ENCODE data around the gene DDX31. TPM values are rescaled to one million over a fixed set of nuclear protein-coding genes. Genes with fewer than 3 reads are reported as not detected.

DDX31 gene
- total and polyA plus RNA-seq, 9 donors = 8.3 to 13.2 (median 9.0) TPM

DNA sequence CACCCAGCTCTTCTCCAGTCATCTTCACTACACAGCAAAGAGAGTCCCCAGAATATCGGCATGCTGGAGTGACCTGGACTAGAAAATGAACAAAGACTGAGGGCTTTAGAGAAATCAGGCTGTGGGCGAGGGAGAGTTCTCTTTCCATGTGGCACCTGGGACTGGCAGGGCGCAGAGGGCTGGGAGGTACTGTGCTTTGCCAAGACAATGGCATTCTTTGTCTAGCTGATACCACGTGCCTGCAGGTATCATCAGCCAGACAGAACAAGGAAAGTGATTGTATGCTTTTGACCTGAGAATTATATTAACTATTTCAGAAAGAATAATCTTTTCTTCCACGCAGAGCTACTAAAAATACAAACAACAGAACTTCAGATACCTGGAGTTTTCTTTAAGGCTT, 30.5 kb downstream of the DDX31 start:
- no CpG with 5 or more reads among the region's 5 CpGs for WGBS (ENCODE audit: insufficient coverage)
- Histone ChIP-seq H3K4me3 (ENCODE audit: low read length) (no peak overlapping the region), H3K4me1 (ENCODE audit: control insufficient read depth, insufficient read depth, low read length) (no peaks in the 10 kb centered on the region), H3K36me3 (ENCODE audit: control insufficient read depth, insufficient read depth, low read length) (peaks cover 61% of the 10 kb centered on the region), H3K27ac (ENCODE audit: low read length) (no peak overlapping the region), H3K9me3 (replicated peaks; ENCODE audit: control insufficient read depth, low read depth, low read length) (no peaks in the 10 kb centered on the region), H3K27me3 (ENCODE audit: control insufficient read depth, insufficient read depth, low read length) (no peaks in the 10 kb centered on the region)
- no peak for DNase-seq

DNA sequence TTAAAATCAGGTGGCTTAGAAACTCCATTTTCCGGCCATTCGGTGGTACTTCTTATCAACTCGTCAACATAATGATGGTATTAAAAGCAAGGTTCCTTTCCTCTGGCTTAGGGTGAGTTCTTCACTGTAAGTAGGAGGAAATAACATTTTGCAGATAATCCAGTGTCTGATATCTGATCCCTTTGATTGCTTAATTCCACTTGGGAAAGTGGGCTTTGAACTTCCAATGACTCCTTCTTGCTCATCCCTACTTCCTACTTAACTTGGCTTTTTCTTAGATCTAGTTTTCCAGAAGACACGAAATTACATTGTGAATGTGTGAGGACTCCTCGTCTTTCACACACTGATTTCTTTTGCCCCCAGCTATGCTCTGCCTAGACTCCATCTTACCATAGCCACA, 31.5 kb downstream of the DDX31 start:
- Histone ChIP-seq H3K4me1 (ENCODE audit: control insufficient read depth, insufficient read depth, low read length) (no peaks in the 10 kb centered on the region), H3K9me3 (replicated peaks; ENCODE audit: control insufficient read depth, low read depth, low read length) (no peaks in the 10 kb centered on the region), H3K27me3 (ENCODE audit: control insufficient read depth, insufficient read depth, low read length) (no peaks in the 10 kb centered on the region), H3K4me3 (ENCODE audit: low read length) (no peak overlapping the region), H3K27ac (ENCODE audit: low read length) (no peak overlapping the region), H3K36me3 (ENCODE audit: control insufficient read depth, insufficient read depth, low read length) (peaks cover 55% of the 10 kb centered on the region)
- no CpG with 5 or more reads among the region's 5 CpGs for WGBS (ENCODE audit: insufficient coverage)
- DNase-seq = no peak

DNA sequence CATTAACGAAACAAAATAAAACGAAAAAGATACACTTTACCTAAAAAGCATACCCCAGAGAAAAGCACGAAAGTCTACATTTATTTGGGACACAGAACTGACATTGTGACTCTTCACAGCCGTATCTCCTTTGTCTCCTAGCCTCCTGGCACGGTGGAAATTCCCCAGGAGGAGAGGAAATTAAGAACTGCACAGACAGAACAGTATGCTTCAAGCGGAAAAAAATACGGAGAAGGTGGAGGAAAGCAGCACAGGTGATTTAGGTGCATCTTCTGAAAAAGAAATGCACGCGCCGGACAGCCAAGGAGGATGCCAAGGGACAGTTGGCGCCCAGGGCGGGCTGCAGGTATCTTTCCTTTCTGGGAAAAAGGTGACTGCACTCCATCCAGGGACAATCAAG, 32.0 kb downstream of the DDX31 start:
- no peak for DNase-seq
- Histone ChIP-seq H3K4me1 (ENCODE audit: control insufficient read depth, insufficient read depth, low read length) (no peaks in the 10 kb centered on the region), H3K36me3 (ENCODE audit: control insufficient read depth, insufficient read depth, low read length) (peaks cover 51% of the 10 kb centered on the region), H3K27me3 (ENCODE audit: control insufficient read depth, insufficient read depth, low read length) (no peaks in the 10 kb centered on the region), H3K9me3 (replicated peaks; ENCODE audit: control insufficient read depth, low read depth, low read length) (no peaks in the 10 kb centered on the region), H3K4me3 (ENCODE audit: low read length) (no peak overlapping the region), H3K27ac (ENCODE audit: low read length) (no peak overlapping the region)
- 87% methylated on average over 11 of the region's 12 CpGs for WGBS (ENCODE audit: insufficient coverage)

DNA sequence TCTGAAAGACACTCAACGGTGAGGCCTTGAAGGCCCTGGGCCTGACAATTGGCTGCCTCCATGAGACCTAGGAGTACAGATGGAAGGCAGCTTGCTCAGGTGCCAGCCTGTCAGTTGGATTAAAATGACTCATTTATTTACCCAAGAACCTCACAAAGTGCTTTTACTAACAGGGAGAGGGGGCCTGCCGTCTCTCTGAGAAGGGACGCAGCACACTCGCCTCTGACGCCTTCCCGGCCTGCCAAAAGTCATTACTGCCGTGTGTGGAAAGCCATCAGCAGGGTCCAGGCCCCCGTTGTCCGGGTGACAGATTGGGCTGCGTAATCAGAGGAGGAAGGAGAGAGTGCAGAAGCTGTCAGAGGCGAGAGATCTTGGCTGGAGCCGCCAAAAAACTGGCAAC, 32.4 kb downstream of the DDX31 start:
- Histone ChIP-seq H3K4me3 (ENCODE audit: low read length) (no peak overlapping the region), H3K27me3 (ENCODE audit: control insufficient read depth, insufficient read depth, low read length) (no peaks in the 10 kb centered on the region), H3K27ac (ENCODE audit: low read length) (no peak overlapping the region), H3K9me3 (replicated peaks; ENCODE audit: control insufficient read depth, low read depth, low read length) (no peaks in the 10 kb centered on the region), H3K36me3 (ENCODE audit: control insufficient read depth, insufficient read depth, low read length) (peaks cover 51% of the 10 kb centered on the region), H3K4me1 (ENCODE audit: control insufficient read depth, insufficient read depth, low read length) (no peaks in the 10 kb centered on the region)
- WGBS (ENCODE audit: insufficient coverage) = 59% methylated on average over 11 of the region's 12 CpGs
- no peak for DNase-seq

DNA sequence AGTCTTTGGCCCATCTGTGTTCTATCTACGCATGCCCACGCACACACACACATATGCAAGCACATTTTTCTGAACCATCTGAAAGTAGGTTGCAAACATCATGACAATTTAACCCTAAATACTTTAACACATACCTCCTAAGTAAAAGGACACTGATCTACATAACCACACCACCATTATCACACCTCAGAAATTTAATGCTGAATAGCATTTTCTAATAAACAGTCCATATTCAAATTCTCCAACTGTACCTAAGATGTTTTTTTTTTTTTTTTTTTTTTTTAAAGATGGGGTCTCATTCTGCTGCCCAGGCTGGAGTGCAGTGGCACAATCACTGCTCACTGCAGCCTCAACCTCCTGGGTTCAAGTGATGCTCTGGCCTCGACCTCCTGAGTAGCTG, 35.5 kb downstream of the DDX31 start:
- WGBS (ENCODE audit: insufficient coverage) = 95% methylated on average over 3 of the region's 3 CpGs
- no peak overlapping the region for H3K4me3 ChIP-seq (ENCODE audit: low read length)
- no peaks in the 10 kb centered on the region for H3K4me1 ChIP-seq (ENCODE audit: control insufficient read depth, insufficient read depth, low read length)
- no peaks in the 10 kb centered on the region for H3K27me3 ChIP-seq (ENCODE audit: control insufficient read depth, insufficient read depth, low read length)
- peaks cover 50% of the 10 kb centered on the region for H3K36me3 ChIP-seq (ENCODE audit: control insufficient read depth, insufficient read depth, low read length)
- no peak for DNase-seq
- H3K27ac ChIP-seq (ENCODE audit: low read length) = no peak overlapping the region
- H3K9me3 ChIP-seq (replicated peaks; ENCODE audit: control insufficient read depth, low read depth, low read length) = no peaks in the 10 kb centered on the region

DNA sequence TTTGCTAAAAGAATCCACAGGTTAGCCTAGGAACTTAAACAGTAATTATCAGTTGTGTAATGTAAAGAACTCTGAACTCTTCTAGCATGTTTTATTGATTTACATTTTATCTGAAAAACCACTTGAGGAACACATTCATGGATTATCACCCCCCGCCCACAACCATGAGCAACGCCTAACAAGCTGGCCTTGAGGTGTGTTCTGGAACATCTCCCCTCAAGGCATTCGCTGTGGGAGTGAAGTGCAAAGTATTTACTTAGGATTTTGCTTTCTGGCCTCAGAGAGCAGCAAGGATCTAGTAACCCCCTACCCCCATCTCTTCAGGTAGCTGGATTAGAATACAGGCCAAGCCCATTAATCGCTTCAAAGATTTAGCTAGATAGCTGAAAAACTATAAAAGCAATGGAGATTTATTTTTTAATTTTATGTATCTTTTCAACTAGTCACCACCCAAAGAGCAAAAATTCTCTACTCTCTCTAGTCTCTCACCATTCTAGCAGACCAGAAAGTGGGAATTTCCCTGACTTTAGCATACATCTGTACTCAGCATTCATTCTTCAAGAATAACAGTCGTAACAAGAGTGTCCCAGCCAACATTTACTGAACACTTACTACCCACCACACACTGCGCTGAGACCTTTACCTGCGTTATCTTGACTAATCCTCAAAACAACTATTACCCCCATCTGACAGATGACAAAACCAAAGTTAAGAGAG, 37.2 kb downstream of the DDX31 start:
- no peak for DNase-seq

DNA sequence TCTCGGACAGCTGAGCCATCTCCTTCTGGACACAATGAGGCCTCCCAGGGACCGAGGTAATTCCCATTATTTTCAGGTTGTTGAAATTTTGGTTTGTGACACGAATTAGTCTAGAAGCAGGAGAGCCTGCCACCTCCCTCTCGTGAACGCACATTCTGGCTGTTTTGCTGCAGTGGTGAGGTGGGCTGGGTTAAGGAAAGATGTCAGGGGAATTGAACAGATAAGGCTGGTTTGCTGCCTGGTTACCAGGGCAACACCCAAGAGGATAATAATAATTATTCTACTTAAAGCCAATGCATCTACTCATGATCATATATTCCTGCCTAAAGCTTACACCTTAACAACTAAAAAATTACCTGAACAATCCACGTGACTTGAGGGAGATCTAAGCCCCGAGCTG, 38.1 kb downstream of the DDX31 start:
- H3K4me3 ChIP-seq (ENCODE audit: low read length) = no peak overlapping the region
- no peaks in the 10 kb centered on the region for H3K9me3 ChIP-seq (replicated peaks; ENCODE audit: control insufficient read depth, low read depth, low read length)
- H3K4me1 ChIP-seq (ENCODE audit: control insufficient read depth, insufficient read depth, low read length) = no peaks in the 10 kb centered on the region
- H3K27ac ChIP-seq (ENCODE audit: low read length) = no peak overlapping the region
- peaks cover 45% of the 10 kb centered on the region for H3K36me3 ChIP-seq (ENCODE audit: control insufficient read depth, insufficient read depth, low read length)
- 90% methylated on average over 5 of the region's 7 CpGs for WGBS (ENCODE audit: insufficient coverage)
- no peak for DNase-seq
- H3K27me3 ChIP-seq (ENCODE audit: control insufficient read depth, insufficient read depth, low read length) = no peaks in the 10 kb centered on the region

More for the DNA sequence above, 37.2 kb downstream of the DDX31 start:
- no peaks in the 10 kb centered on the region for H3K27me3 ChIP-seq (ENCODE audit: control insufficient read depth, insufficient read depth, low read length)
- WGBS (ENCODE audit: insufficient coverage) = 88% methylated on average over 1 of the region's 7 CpGs
- no peak overlapping the region for H3K4me3 ChIP-seq (ENCODE audit: low read length)
- peaks cover 47% of the 10 kb centered on the region for H3K36me3 ChIP-seq (ENCODE audit: control insufficient read depth, insufficient read depth, low read length)
- H3K9me3 ChIP-seq (replicated peaks; ENCODE audit: control insufficient read depth, low read depth, low read length) = no peaks in the 10 kb centered on the region
- H3K27ac ChIP-seq (ENCODE audit: low read length) = no peak overlapping the region
- no peaks in the 10 kb centered on the region for H3K4me1 ChIP-seq (ENCODE audit: control insufficient read depth, insufficient read depth, low read length)

DNA sequence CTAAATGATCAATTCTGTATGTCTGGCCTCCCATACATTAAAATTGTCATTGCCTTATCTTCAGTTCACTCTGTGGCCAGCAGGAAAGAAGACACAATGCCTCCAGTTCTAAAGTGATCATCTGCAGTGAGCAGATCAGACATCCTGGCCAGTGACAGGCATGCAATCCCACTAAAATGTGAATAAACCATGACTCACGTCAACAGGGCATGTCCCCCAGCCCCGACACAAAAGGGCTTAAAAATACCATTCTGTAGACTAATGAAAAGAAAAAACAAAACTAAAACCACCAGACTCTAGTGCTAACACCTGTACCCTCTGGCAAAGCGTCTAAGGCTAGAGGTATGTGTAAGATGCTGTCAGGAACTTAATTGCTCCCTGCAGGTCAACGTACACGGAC, 38.5 kb downstream of the DDX31 start:
- H3K4me1 ChIP-seq (ENCODE audit: control insufficient read depth, insufficient read depth, low read length) = no peaks in the 10 kb centered on the region
- no peak overlapping the region for H3K27ac ChIP-seq (ENCODE audit: low read length)
- no peak overlapping the region for H3K4me3 ChIP-seq (ENCODE audit: low read length)
- no peak for DNase-seq
- H3K27me3 ChIP-seq (ENCODE audit: control insufficient read depth, insufficient read depth, low read length) = no peaks in the 10 kb centered on the region
- 96% methylated on average over 3 of the region's 5 CpGs for WGBS (ENCODE audit: insufficient coverage)
- H3K9me3 ChIP-seq (replicated peaks; ENCODE audit: control insufficient read depth, low read depth, low read length) = no peaks in the 10 kb centered on the region
- peaks cover 47% of the 10 kb centered on the region for H3K36me3 ChIP-seq (ENCODE audit: control insufficient read depth, insufficient read depth, low read length)

DNA sequence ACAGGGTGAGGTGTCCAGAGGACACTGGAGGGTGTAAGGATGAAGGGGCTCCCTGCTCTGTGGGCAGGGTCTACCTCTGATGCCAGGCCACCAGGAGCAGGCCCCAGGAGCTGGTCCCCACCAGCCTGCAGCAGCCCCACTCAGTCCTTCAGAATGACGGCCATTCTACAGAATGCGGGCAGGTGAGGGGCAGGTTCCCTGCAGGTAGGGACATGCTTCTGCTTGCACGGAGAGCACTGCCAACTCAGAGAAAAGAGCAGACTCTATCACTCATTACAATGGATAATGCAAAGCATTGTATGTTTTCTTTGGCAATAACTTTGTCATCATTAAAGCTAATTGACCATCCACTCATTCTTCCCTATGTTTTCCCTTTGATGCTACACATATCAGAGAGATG, 39.0 kb downstream of the DDX31 start:
- Histone ChIP-seq H3K4me1 (ENCODE audit: control insufficient read depth, insufficient read depth, low read length) (no peaks in the 10 kb centered on the region), H3K27me3 (ENCODE audit: control insufficient read depth, insufficient read depth, low read length) (no peaks in the 10 kb centered on the region), H3K4me3 (ENCODE audit: low read length) (no peak overlapping the region), H3K36me3 (ENCODE audit: control insufficient read depth, insufficient read depth, low read length) (peaks cover 45% of the 10 kb centered on the region), H3K27ac (ENCODE audit: low read length) (no peak overlapping the region), H3K9me3 (replicated peaks; ENCODE audit: control insufficient read depth, low read depth, low read length) (no peaks in the 10 kb centered on the region)
- no CpG with 5 or more reads among the region's 3 CpGs for WGBS (ENCODE audit: insufficient coverage)
- DNase-seq = no peak

DNA sequence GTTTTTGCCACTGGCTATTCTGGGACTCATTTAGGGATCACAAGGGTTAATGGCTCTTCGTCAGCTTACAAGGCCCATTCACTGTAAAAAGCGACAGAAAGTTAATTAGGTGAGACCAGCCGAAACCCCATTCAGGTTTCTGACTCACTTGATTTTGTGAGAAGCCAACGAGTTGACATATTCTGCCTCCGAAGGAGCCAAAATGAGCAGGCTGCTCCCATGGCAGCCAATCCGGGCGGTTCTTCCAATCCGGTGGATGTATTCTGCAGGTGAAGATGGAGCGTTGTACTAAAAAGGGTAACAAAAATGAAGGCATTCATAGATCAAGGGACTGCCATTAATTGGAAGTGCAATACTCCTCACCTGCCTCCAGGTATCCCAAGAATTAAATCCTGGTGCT, 39.7 kb downstream of the DDX31 start:
- H3K4me3 ChIP-seq (ENCODE audit: low read length) = no peak overlapping the region
- no peak for DNase-seq
- H3K36me3 ChIP-seq (ENCODE audit: control insufficient read depth, insufficient read depth, low read length) = peaks cover 45% of the 10 kb centered on the region
- no peaks in the 10 kb centered on the region for H3K9me3 ChIP-seq (replicated peaks; ENCODE audit: control insufficient read depth, low read depth, low read length)
- no peak overlapping the region for H3K27ac ChIP-seq (ENCODE audit: low read length)
- WGBS (ENCODE audit: insufficient coverage) = 67% methylated on average over 5 of the region's 9 CpGs
- H3K4me1 ChIP-seq (ENCODE audit: control insufficient read depth, insufficient read depth, low read length) = no peaks in the 10 kb centered on the region
- no peaks in the 10 kb centered on the region for H3K27me3 ChIP-seq (ENCODE audit: control insufficient read depth, insufficient read depth, low read length)

DNA sequence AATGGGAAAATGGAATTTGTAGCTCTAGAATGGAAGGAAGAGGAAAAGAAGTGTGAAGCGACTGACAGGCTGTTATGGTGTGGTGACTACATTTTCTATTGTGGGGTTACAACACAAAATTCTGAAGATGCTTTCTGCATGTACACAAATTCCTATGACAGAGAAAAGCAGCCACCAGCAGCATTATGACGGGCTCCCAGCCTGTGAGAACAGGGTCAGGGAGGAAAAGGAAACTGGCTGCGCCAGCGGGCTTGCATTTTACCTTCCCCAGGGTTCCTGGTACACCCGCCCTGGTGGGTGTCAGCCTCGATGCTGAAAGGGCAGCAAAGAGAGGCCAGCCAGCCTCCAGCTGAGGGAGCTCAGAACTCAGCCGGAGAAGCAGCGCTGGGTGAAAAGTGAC, 41.0 kb downstream of the DDX31 start:
- Histone ChIP-seq H3K27me3 (ENCODE audit: control insufficient read depth, insufficient read depth, low read length) (no peaks in the 10 kb centered on the region), H3K9me3 (replicated peaks; ENCODE audit: control insufficient read depth, low read depth, low read length) (no peaks in the 10 kb centered on the region), H3K4me1 (ENCODE audit: control insufficient read depth, insufficient read depth, low read length) (no peaks in the 10 kb centered on the region), H3K36me3 (ENCODE audit: control insufficient read depth, insufficient read depth, low read length) (peaks cover 40% of the 10 kb centered on the region), H3K27ac (ENCODE audit: low read length) (no peak overlapping the region), H3K4me3 (ENCODE audit: low read length) (no peak overlapping the region)
- WGBS (ENCODE audit: insufficient coverage) = 83% methylated on average over 5 of the region's 8 CpGs
- DNase-seq = no peak
